ENCODE results near the gene TMED9. TPM values are rescaled to one million over a fixed set of nuclear protein-coding genes. Genes with fewer than 3 reads are reported as not detected.

Gene TMED9
- total RNA-seq, 4 donors from 2014 or later, result 47.3 to 75.7 (median 62.3) TPM

DNA sequence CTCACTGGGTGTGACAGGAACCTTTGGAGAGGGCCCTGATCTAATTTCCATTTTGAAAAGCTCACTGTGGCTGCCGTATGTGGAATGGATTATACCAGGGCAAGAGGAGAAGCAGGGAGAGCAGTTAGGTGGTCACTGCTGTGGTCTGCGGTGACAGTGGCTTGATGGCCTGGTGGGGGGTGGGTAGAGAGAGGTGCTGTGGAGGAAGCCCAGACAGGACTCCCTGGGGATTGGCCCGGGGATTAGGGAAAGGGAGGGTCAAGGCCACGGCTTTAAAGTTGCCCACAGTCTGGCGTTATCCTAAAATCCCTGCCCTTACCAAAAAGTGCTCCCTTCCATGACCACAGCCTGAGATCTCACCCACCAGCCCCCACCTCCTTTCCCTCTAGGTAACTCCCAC lies 12.7 kb downstream of the TMED9 start:
- Histone ChIP-seq H3K36me3 (peaks cover 0 to 30% (median 18%) of the 10 kb centered on the region in 4 donors), H3K4me3 (no peak overlapping the region), H3K9me3 (no peaks in the 10 kb centered on the region), H3K27ac (replicated peaks in 1 of 4) (no peak overlapping the region), H3K27me3 (no peaks in the 10 kb centered on the region), H3K4me1 (peaks cover 14 to 37% (median 28%) of the 10 kb centered on the region in 4 donors)
- 89% methylated on average over 5 of the region's 5 CpGs for WGBS
- intact Hi-C loops (cut with DNase I), result loop anchor here (10.0 kb wide), 1 partner anchor 550 kb away; the partner anchor contains the start of gene NHP2
- no peak for TF ChIP-seq EP300 (IDR thresholded peaks at IDR 0.05)
- TF ChIP-seq POLR2A (IDR thresholded peaks at IDR 0.05; ENCODE audit: low read depth), result no peak
- no peak for TF ChIP-seq POLR2AphosphoS5 (IDR thresholded peaks at IDR 0.05)
- TF ChIP-seq CTCF (IDR thresholded peaks at IDR 0.05), result no peak
- DNase-seq (ENCODE audit: extremely low spot score), result peak; percentile 57

GRCh38 chr5:177605078-177605477 lies 13.1 kb downstream of the TMED9 start:
- peaks cover 0 to 34% (median 18%) of the 10 kb centered on the region in 4 donors for H3K36me3 ChIP-seq
- H3K4me3 ChIP-seq, result no peak overlapping the region
- intact Hi-C loops (cut with DNase I), result loop anchor here (10.0 kb wide), 1 partner anchor 550 kb away; the partner anchor contains the start of gene NHP2
- TF ChIP-seq POLR2AphosphoS5 (IDR thresholded peaks at IDR 0.05) (no peak), POLR2A (IDR thresholded peaks at IDR 0.05; ENCODE audit: low read depth) (no peak), CTCF (IDR thresholded peaks at IDR 0.05) (no peak), EP300 (IDR thresholded peaks at IDR 0.05) (no peak)
- whole genome bisulfite sequencing, result 84% methylated on average over 5 of the region's 5 CpGs
- no peak overlapping the region for H3K27ac ChIP-seq (replicated peaks in 1 of 4)
- DNase-seq (ENCODE audit: extremely low spot score), result peak; percentile 88
- H3K4me1 ChIP-seq, result peaks cover 14 to 37% (median 28%) of the 10 kb centered on the region in 4 donors
- H3K9me3 ChIP-seq, result no peaks in the 10 kb centered on the region
- H3K27me3 ChIP-seq, result no peaks in the 10 kb centered on the region

- Histone ChIP-seq H3K36me3 (peaks cover 0 to 34% (median 18%) of the 10 kb centered on the region in 4 donors), H3K27me3 (no peaks in the 10 kb centered on the region), H3K4me1 (peaks cover 11 to 33% (median 25%) of the 10 kb centered on the region in 4 donors), H3K9me3 (no peaks in the 10 kb centered on the region), H3K27ac (replicated peaks in 1 of 4) (no peak overlapping the region), H3K4me3 (no peak overlapping the region)
- DNase-seq (ENCODE audit: extremely low spot score), result peak; percentile 70
- intact Hi-C loops (cut with DNase I), result loop anchor here (10.0 kb wide), 1 partner anchor 549 kb away; the partner anchor contains the start of gene NHP2
- TF ChIP-seq POLR2A (IDR thresholded peaks at IDR 0.05; ENCODE audit: low read depth) (no peak), CTCF (IDR thresholded peaks at IDR 0.05) (no peak), POLR2AphosphoS5 (IDR thresholded peaks at IDR 0.05) (no peak), EP300 (IDR thresholded peaks at IDR 0.05) (no peak)
- 82% methylated on average over 6 of the region's 6 CpGs for WGBS
These were observed 13.7 kb downstream of the TMED9 start for GRCh38 chr5:177605667-177606066.

DNA sequence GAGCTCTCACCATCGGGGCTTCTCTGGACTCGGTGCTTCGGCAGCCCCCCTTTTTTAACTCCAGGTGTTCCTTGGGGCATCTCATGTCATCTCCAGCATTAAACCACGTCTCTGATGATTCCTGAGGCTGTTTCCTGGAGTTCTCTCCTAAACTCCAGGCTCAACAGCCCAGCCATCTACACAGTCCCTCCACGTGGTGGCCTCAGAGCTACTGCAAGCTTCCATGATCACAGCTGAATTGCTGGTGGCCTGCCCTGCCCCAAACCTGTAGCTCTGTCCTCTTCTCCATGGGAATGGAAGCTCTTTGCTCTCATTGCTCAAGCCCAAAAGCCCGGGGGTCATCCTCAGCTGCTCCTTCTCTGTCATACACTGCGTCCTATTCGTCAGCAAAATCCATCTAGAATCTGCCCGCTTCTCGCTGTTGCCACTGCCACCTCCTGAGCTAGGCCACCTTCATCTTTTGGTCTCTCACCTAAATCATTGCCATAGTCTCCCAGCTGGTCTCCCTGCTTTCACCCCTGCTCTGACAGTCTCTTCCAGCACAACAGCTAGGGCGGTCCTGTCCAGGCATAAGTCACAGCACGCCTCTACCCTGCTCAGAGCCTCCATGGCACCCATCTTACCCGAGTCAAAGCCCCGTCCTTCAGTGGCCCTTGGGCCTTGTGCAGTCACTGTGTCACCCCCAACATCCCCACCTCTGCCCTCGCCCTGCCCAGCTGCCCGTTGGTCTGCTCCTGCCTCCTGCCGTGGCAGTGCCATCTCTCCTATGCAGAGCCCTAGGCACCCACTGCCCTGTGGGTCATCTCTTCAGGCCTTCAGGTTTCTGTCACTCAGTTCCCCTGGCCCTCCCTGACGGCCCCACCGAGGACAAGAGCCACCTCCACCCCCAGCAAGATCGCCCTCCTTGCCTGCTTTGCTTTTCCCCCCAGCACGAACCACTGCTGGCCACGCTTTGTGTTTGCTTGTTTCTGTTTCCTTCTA lies 14.4 kb downstream of the TMED9 start:
- no peaks in the 10 kb centered on the region for H3K27me3 ChIP-seq
- no peak overlapping the region for H3K27ac ChIP-seq (replicated peaks in 1 of 4)
- 83% methylated on average over 22 of the region's 22 CpGs for WGBS
- TF ChIP-seq CTCF (IDR thresholded peaks at IDR 0.05) (no peak), POLR2A (IDR thresholded peaks at IDR 0.05; ENCODE audit: low read depth) (no peak), POLR2AphosphoS5 (IDR thresholded peaks at IDR 0.05) (no peak), EP300 (IDR thresholded peaks at IDR 0.05) (no peak)
- DNase-seq (ENCODE audit: extremely low spot score), result peak; percentile 74
- H3K4me3 ChIP-seq, result no peak overlapping the region
- intact Hi-C loops (cut with DNase I), result loop anchor here (10.0 kb wide), 1 partner anchor 548 kb away; the partner anchor contains the start of gene NHP2
- H3K9me3 ChIP-seq, result no peaks in the 10 kb centered on the region
- H3K36me3 ChIP-seq, result peaks cover 0 to 34% (median 18%) of the 10 kb centered on the region in 4 donors
- peaks cover 4 to 26% (median 18%) of the 10 kb centered on the region in 4 donors for H3K4me1 ChIP-seq

Data from esophagus muscularis mucosa (tissue), 4 donors.